HG02588 (cell line): Measurements from ENCODE around the gene PDZD7.

Experiments
- ATAC-seq: cut with Tn5 transposase; IDR thresholded peaks from one replicate; pipeline ENCODE4 v1.9.1; 2021; ENCODE audit warnings: mild to moderate bottlenecking, moderate library complexity; ENCODE audit not compliant: unreplicated experiment

PDZD7 gene

GRCh38 chr10:101061624-101062231 is 30.8 kb upstream of the PDZD7 start, which contains the start of gene KAZALD1:
Gene KAZALD1 (plus strand): TSS chr10:101061989. CDS start chr10:101062593, 604 bp downstream.
- no peak for ATAC-seq

- peak; percentile 56 for ATAC-seq
Measured at GRCh38 chr10:101060951-101061623, 30.2 kb upstream of the PDZD7 start.

- peak; percentile 37 for ATAC-seq
Measured at GRCh38 chr10:101060036-101060950, 29.4 kb upstream of the PDZD7 start.

GRCh38 chr10:101056365-101057151 is 25.6 kb upstream of the PDZD7 start:
- no peak for ATAC-seq

- ATAC-seq, result no peak
Measured at GRCh38 chr10:101055411-101055810, 24.5 kb upstream of the PDZD7 start.

- no peak for ATAC-seq
Measured at GRCh38 chr10:101054876-101055275, 23.9 kb upstream of the PDZD7 start.

GRCh38 chr10:101054351-101054750 is 23.4 kb upstream of the PDZD7 start:
- no peak for ATAC-seq

- ATAC-seq, result no peak
Measured at GRCh38 chr10:101053516-101053915, 22.6 kb upstream of the PDZD7 start.

GRCh38 chr10:101052285-101052684 is 21.4 kb upstream of the PDZD7 start:
- ATAC-seq, result no peak

GRCh38 chr10:101050208-101051069 is 19.5 kb upstream of the PDZD7 start:
- no peak for ATAC-seq

- no peak for ATAC-seq
Measured at GRCh38 chr10:101047961-101048892, 17.3 kb upstream of the PDZD7 start.

- ATAC-seq, result no peak
Measured at GRCh38 chr10:101047268-101047667, 16.3 kb upstream of the PDZD7 start.

- ATAC-seq, result no peak
Measured at GRCh38 chr10:101046332-101047238, 15.7 kb upstream of the PDZD7 start.

GRCh38 chr10:101044117-101044516 is 13.2 kb upstream of the PDZD7 start:
- no peak for ATAC-seq

- ATAC-seq, result no peak
Measured at GRCh38 chr10:101043363-101043707, 12.4 kb upstream of the PDZD7 start.

GRCh38 chr10:101042667-101043362 is 11.9 kb upstream of the PDZD7 start:
- peak; percentile 91 for ATAC-seq

GRCh38 chr10:101042118-101042517 is 11.2 kb upstream of the PDZD7 start:
- ATAC-seq, result no peak
